GM12875 (cell line): Measurements from ENCODE around the gene PGLYRP3.

Source experiments
- H3K4me3 ChIP-seq: one replicate; pipeline ENCODE4 v1.5.1; 2011; ENCODE audit warnings: low read depth, low read length, control low read depth
- CTCF ChIP-seq: IDR thresholded peaks from 2 replicates; pipeline ENCODE4 v1.5.1; 2011; ENCODE audit warnings: low read depth, mild to moderate bottlenecking, control low read depth, inconsistent platforms, low read length, moderate library complexity, borderline replicate concordance; ENCODE audit not compliant: insufficient read depth

Gene PGLYRP3

GRCh38 chr1:153262462-153263157 lies 50.1 kb downstream of the PGLYRP3 start:
- no peak for TF ChIP-seq CTCF
- peak overlapping the region; percentile 46 for H3K4me3 ChIP-seq

GRCh38 chr1:153262070-153262366 lies 50.7 kb downstream of the PGLYRP3 start:
- TF ChIP-seq CTCF: no peak
- H3K4me3 ChIP-seq: peak overlapping the region; percentile 46

DNA sequence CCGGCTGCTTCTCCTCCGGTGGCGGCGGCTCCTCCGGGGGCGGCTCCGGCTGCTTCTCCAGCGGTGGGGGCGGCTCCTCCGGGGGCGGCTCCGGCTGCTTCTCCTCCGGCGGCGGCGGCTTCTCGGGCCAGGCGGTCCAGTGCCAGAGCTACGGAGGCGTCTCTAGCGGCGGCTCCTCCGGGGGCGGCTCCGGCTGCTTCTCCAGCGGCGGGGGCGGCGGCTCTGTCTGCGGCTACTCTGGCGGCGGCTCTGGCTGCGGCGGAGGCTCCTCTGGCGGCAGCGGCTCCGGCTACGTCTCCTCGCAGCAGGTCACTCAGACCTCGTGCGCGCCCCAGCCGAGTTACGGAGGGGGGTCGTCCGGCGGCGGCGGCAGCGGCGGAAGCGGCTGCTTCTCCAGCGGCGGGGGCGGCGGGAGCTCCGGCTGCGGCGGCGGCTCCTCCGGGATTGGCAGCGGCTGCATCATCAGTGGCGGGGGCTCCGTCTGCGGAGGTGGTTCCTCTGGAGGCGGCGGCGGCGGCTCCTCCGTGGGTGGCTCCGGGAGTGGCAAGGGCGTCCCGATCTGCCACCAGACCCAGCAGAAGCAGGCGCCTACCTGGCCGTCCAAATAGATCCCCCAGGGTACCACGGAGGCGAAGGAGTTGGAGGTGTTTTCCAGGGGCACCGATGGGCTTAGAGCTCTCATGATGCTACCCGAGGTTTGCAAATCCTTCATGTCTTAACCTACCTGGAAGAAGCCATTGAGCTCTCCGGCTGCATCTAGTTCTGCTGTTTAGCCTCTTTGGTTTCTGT lies 51.3 kb downstream of the PGLYRP3 start:
- H3K4me3 ChIP-seq: peak overlapping the region; percentile 46
- TF ChIP-seq CTCF: no peak

- TF ChIP-seq CTCF: no peak
- H3K4me3 ChIP-seq: peak overlapping the region; percentile 46
These were observed 52.0 kb downstream of the PGLYRP3 start for GRCh38 chr1:153260585-153261280.

DNA sequence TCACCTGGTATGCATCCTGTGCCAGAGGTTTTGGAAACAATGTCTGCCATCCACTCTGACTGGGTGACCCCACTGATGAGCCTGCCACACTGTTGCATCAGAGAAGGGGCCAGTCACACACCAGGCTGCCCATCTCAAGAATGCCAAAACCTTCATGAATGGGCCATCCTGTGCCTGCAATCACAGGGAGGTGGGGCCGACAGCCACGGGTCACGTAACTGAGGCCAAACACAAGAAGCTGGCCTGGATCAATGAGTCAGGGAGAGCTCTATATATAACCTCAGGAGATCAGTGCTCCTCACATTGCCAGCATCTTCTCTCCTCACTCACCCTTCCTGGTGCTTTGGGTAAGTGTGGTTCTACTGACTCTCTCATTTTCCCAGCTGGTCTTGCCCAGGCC lies 53.4 kb downstream of the PGLYRP3 start, which contains the start of gene LORICRIN:
Gene LORICRIN, plus strand, starts transcription at position 301 of the 400 bp plus-strand sequence. CDS start 1,263 bp downstream, outside the sequence.
- H3K4me3 ChIP-seq: no peak within 1 kb of the TSS

DNA sequence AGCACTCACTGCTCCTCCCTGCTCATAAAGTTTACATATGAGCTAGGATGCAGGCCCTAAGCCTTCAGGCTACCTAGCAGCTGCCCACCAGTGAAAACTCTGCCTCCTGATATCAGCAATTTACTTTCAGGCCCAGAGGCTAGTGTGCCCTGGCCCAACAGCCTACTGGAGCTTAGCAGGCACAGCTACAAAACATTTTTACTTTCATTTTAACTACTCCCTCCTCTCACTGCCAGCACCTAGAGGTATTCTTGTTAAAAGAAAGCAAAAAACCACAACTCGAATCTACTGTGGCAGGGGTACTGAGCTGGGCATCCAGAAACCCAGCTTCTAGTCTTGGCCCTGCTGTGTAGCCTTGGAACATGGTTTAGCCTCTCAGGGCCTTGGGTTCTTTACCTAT lies 59.1 kb downstream of the PGLYRP3 start:
- H3K4me3 ChIP-seq: no peak overlapping the region

More for the DNA sequence above, 53.4 kb downstream of the PGLYRP3 start, which contains the start of gene LORICRIN:
- no peak for TF ChIP-seq CTCF

More for the DNA sequence above, 59.1 kb downstream of the PGLYRP3 start:
- no peak for TF ChIP-seq CTCF
